Suppressor macrophage (primary cell): ENCODE data around the gene DERL3.

Source experiments
- DNase-seq, 4 experiments: peaks; one replicate each; pipeline ENCODE4 v3.0.0-alpha.2; 2020 to 2022

The DERL3 gene

GRCh38 chr22:23847310-23847920, 8.6 kb upstream of the DERL3 start:
- no peak for DNase-seq

GRCh38 chr22:23846081-23846469, 7.3 kb upstream of the DERL3 start:
- no peak for DNase-seq

GRCh38 chr22:23845265-23846080, 6.7 kb upstream of the DERL3 start:
- no peak for DNase-seq

- DNase-seq: no peak
These were observed 6.0 kb upstream of the DERL3 start for GRCh38 chr22:23844739-23845202.

GRCh38 chr22:23842599-23842998, 3.8 kb upstream of the DERL3 start:
- DNase-seq: no peak

GRCh38 chr22:23841736-23842445, 3.1 kb upstream of the DERL3 start:
- DNase-seq: no peak

- DNase-seq: no peak
These were observed 2.5 kb upstream of the DERL3 start for GRCh38 chr22:23841292-23841691.

GRCh38 chr22:23840026-23840425, 1.2 kb upstream of the DERL3 start:
- DNase-seq: no peak

- peak; percentile 18 to 45 (median 38) for DNase-seq
These were observed 710 bp downstream of the DERL3 start for GRCh38 chr22:23837911-23838680.

GRCh38 chr22:23837496-23837859, 1.3 kb downstream of the DERL3 start:
- no peak for DNase-seq

GRCh38 chr22:23836692-23837495, 1.9 kb downstream of the DERL3 start:
- no peak for DNase-seq

GRCh38 chr22:23836281-23836680, 2.5 kb downstream of the DERL3 start:
- no peak for DNase-seq

GRCh38 chr22:23835484-23836144, 3.2 kb downstream of the DERL3 start:
- no peak for DNase-seq

- no peak for DNase-seq
These were observed 3.9 kb downstream of the DERL3 start for GRCh38 chr22:23834793-23835483.

- DNase-seq: no peak
These were observed 4.4 kb downstream of the DERL3 start for GRCh38 chr22:23834406-23834792.

GRCh38 chr22:23833911-23834317, 4.9 kb downstream of the DERL3 start:
- no peak for DNase-seq

GRCh38 chr22:23833017-23833751, 5.6 kb downstream of the DERL3 start:
- no peak for DNase-seq

- DNase-seq: no peak
These were observed 6.4 kb downstream of the DERL3 start for GRCh38 chr22:23832226-23833016.

- no peak for DNase-seq
These were observed 7.0 kb downstream of the DERL3 start for GRCh38 chr22:23831781-23832180.
